ENCODE measurements around the gene TECPR1. TPM values are rescaled to one million over a fixed set of nuclear protein-coding genes. Genes with fewer than 3 reads are reported as not detected.

The TECPR1 gene
- polyA plus RNA-seq, 2 of the 4 experiments (the other 2 are of a cell fraction), result 2.5 to 11.1 TPM

GRCh38 chr7:98295467-98296192 lies 43.6 kb upstream of the TECPR1 start (continued):
- TF ChIP-seq NPAS2 (CRISPR knock-in tag; IDR thresholded peaks at IDR 0.05; ENCODE audit: borderline replicate concordance), result no peak
- no peak for TF ChIP-seq GATA3 (IDR thresholded peaks at IDR 0.05; ENCODE audit: borderline replicate concordance)

DNA sequence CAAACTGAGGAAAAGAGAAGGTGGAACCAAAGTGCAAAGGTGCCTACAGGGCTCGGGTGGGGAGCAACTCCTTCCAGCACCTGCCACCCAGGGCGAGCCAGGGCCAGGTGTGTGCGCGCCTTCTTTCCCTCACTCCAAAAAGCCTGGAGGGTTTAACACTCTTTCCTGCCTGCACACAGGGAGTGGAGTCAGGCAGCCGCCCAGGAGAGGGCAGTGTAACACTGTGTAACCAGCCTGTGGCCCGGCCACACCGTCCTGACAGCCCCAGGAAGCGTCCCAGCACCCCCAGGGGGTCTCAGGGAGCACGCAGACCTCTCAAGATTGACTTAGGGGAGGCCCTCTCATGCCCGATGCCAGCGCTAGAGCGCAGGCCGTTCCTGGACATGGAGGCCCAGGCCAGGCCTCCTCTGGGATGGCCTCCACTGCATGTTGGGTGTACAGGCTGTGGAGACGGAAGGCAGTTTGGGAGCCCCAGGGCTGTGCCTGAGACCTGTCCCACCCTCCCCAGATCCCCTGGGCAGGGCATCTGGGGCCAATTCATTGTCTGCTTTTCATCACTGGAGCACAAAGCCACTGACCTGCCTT lies 42.9 kb upstream of the TECPR1 start:
- TF ChIP-seq MAX (IDR thresholded peaks at IDR 0.05) (0 out of 2 replicates have a peak, but pooled peaks have one; percentile 10), SMC3 (IDR thresholded peaks at IDR 0.05) (peak; percentile 90), HOXB5 (CRISPR knock-in tag; IDR thresholded peaks at IDR 0.05) (no peak), JUN (IDR thresholded peaks at IDR 0.05) (peak in 1 of 2 experiments; percentile 37; a peak in 1 of 5 replicates), RAD21 (conservative IDR thresholded peaks at IDR 0.05 in 1 of 2, IDR thresholded peaks at IDR 0.05 in 1 of 2) (peak; percentile 93 to 96), CTCF (IDR thresholded peaks at IDR 0.05) (peak; percentile 90), MAZ (IDR thresholded peaks at IDR 0.05; ENCODE audit: borderline replicate concordance, low read depth, low read length) (no peak), RNF2 (IDR thresholded peaks at IDR 0.05; ENCODE audit: borderline replicate concordance, low read depth) (no peak)
- no peak overlapping the region for H3K4me2 ChIP-seq
- peak; percentile 75 to 85 for DNase-seq (ENCODE audit: low read depth in 1 of 2, low spot score in 1 of 2)
- peak overlapping the region; percentile 40 to 81 for H3K27ac ChIP-seq
- ChIA-PET CTCF (interaction anchor here (0.6 to 4.7 kb wide), 44 partner anchors 8 to 582 kb away, joined by 3 to 49 read pairs (median 4); partner anchors contain the start of gene BAIAP2L1), POLR2A (interaction anchor here (2.7 kb wide), 1 partner anchor 106 kb away, joined by 7 read pairs; the partner anchor contains the start of gene BAIAP2L1)
- FAIRE-seq, result no peak
- H3K4me3 ChIP-seq, result no peak overlapping the region
- WGBS (ENCODE audit: missing lambda C conversion rate), result 21% methylated on average over 14 of the region's 14 CpGs
- peaks cover 13% of the 10 kb centered on the region for H3K4me1 ChIP-seq
- ATAC-seq, result peak; percentile 82 to 90
- H3K9me3 ChIP-seq, result no peaks in the 10 kb centered on the region

- no peak for DNase-seq (ENCODE audit: low read depth in 1 of 2, low spot score in 1 of 2)
- ChIA-PET POLR2A (interaction anchor here (2.7 kb wide), 1 partner anchor 107 kb away, joined by 7 read pairs; the partner anchor contains the start of gene BAIAP2L1), CTCF (interaction anchor here (0.6 to 4.1 kb wide), 45 partner anchors 8 to 582 kb away, joined by 3 to 49 read pairs (median 4); partner anchors contain the start of gene BAIAP2L1)
- no peak for ATAC-seq
- Histone ChIP-seq H3K4me1 (peaks cover 13% of the 10 kb centered on the region), H3K4me2 (no peak overlapping the region), H3K4me3 (no peak overlapping the region), H3K27ac (peak overlapping the region in 1 of 2 experiments; percentile 81; a peak in 2 of 6 replicates), H3K9me3 (no peaks in the 10 kb centered on the region)
- WGBS (ENCODE audit: missing lambda C conversion rate), result 81% methylated on average over 15 of the region's 15 CpGs
- FAIRE-seq, result no peak
- TF ChIP-seq JUNB (IDR thresholded peaks at IDR 0.05) (no peak), HDAC2 (IDR thresholded peaks at IDR 0.05) (no peak), CHD4 (IDR thresholded peaks at IDR 0.05; ENCODE audit: borderline replicate concordance) (no peak), TFCP2L1 (CRISPR knock-in tag; IDR thresholded peaks at IDR 0.05) (no peak), RCOR1 (IDR thresholded peaks at IDR 0.05; ENCODE audit: low read depth, low read length) (no peak), RAD21 (conservative IDR thresholded peaks at IDR 0.05 in 1 of 2, IDR thresholded peaks at IDR 0.05 in 1 of 2) (no peak), CEBPB (IDR thresholded peaks at IDR 0.05) (no peak), NPAS2 (CRISPR knock-in tag; IDR thresholded peaks at IDR 0.05; ENCODE audit: borderline replicate concordance) (no peak), MYC (IDR thresholded peaks at IDR 0.05; ENCODE audit: borderline replicate concordance, low read length) (no peak), BHLHE40 (IDR thresholded peaks at IDR 0.05; ENCODE audit: low read depth, low read length) (no peak), FOSB (CRISPR knock-in tag; IDR thresholded peaks at IDR 0.05) (no peak), GATA3 (IDR thresholded peaks at IDR 0.05; ENCODE audit: borderline replicate concordance) (no peak), HOXB5 (CRISPR knock-in tag; IDR thresholded peaks at IDR 0.05) (no peak), HEYL (CRISPR knock-in tag; IDR thresholded peaks at IDR 0.05) (no peak), CTCF (IDR thresholded peaks at IDR 0.05) (no peak), EP300 (IDR thresholded peaks at IDR 0.05) (no peak)
- TF ChIP-seq, protein P1, sequence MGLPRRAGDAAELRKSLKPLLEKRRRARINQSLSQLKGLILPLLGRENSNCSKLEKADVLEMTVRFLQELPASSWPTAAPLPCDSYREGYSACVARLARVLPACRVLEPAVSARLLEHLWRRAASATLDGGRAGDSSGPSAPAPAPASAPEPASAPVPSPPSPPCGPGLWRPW (IDR thresholded peaks at IDR 0.05), result no peak
- TF ChIP-seq, protein P2, sequence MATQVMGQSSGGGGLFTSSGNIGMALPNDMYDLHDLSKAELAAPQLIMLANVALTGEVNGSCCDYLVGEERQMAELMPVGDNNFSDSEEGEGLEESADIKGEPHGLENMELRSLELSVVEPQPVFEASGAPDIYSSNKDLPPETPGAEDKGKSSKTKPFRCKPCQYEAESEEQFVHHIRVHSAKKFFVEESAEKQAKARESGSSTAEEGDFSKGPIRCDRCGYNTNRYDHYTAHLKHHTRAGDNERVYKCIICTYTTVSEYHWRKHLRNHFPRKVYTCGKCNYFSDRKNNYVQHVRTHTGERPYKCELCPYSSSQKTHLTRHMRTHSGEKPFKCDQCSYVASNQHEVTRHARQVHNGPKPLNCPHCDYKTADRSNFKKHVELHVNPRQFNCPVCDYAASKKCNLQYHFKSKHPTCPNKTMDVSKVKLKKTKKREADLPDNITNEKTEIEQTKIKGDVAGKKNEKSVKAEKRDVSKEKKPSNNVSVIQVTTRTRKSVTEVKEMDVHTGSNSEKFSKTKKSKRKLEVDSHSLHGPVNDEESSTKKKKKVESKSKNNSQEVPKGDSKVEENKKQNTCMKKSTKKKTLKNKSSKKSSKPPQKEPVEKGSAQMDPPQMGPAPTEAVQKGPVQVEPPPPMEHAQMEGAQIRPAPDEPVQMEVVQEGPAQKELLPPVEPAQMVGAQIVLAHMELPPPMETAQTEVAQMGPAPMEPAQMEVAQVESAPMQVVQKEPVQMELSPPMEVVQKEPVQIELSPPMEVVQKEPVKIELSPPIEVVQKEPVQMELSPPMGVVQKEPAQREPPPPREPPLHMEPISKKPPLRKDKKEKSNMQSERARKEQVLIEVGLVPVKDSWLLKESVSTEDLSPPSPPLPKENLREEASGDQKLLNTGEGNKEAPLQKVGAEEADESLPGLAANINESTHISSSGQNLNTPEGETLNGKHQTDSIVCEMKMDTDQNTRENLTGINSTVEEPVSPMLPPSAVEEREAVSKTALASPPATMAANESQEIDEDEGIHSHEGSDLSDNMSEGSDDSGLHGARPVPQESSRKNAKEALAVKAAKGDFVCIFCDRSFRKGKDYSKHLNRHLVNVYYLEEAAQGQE (IDR thresholded peaks at IDR 0.05), result no peak
Measured at GRCh38 chr7:98294326-98294725, 42.3 kb upstream of the TECPR1 start.
